Body of pancreas (tissue), 4 donors: Measurements from ENCODE around the gene ANKRD30A. TPM values are rescaled to one million over a fixed set of nuclear protein-coding genes. Genes with fewer than 3 reads are reported as not detected.
"Not testable (repeated sequence)": the region's sequence is repeated elsewhere in the genome, so short reads cannot be mapped to it uniquely, and the experiment has no call there.

ENCODE experiments used
- ATAC-seq: fragments of 150-250 bp; one replicate; pipeline ENCODE4 v1.9.1; 2016
- DNase-seq, 4 donors: peaks; one replicate each; pipeline ENCODE4 v3.0.0-alpha.2; 2019
- H3K27ac ChIP-seq, 4 donors: fragments of 200-600 bp; sonication (generic); 1 replicate in 3 of 4; 2 replicates in 1 of 4; pipeline versions ENCODE4 v1.5.1 to v1.6.1; 2016 to 2019; ENCODE audit warnings: mild to moderate bottlenecking in 1 of 4, mixed read lengths in 1 of 4, moderate library complexity in 1 of 4
- H3K27me3 ChIP-seq, 2 donors: fragments of 200-600 bp; sonication (generic); one replicate each; pipeline ENCODE4 v1.6.0; 2016; ENCODE audit warnings: mild to moderate bottlenecking in 1 of 2
- H3K36me3 ChIP-seq, 2 donors: fragments of 200-600 bp; sonication (generic); replicated peaks in 1 of 2; 2 replicates each; pipeline ENCODE4 v1.5.1; 2016; ENCODE audit warnings: low read depth in 2 of 2; ENCODE audit not compliant: insufficient read depth in 1 of 2
- H3K4me1 ChIP-seq: fragments of 200-600 bp; sonication (generic); one replicate; pipeline ENCODE4 v1.6.0; 2016
- H3K4me3 ChIP-seq, 2 donors: fragments of 200-600 bp; sonication (generic); 1 replicate in 1 of 2; 2 replicates in 1 of 2; pipeline ENCODE4 v1.5.1; 2016 to 2019
- H3K9me3 ChIP-seq, 3 donors: fragments of 200-600 bp; sonication (generic); 1 replicate in 2 of 3; 2 replicates in 1 of 3; pipeline ENCODE4 v1.5.1; 2016
- CTCF ChIP-seq, 7 experiments: fragments of 450-650 bp in 4 of 7; fragments of 200-600 bp in 3 of 7; sonication (generic) in 3 of 7; IDR thresholded peaks; one replicate each; pipeline ENCODE4 v1.5.1; 2016 to 2019; ENCODE audit warnings: antibody characterized with exemption in 7 of 7
- POLR2A ChIP-seq, 3 donors: fragments of 450-650 bp; IDR thresholded peaks; one replicate each; pipeline ENCODE4 v1.6.1; 2016; ENCODE audit warnings: antibody characterized with exemption in 3 of 3, mild to moderate bottlenecking in 2 of 3
- WGBS, 2 donors: methylation state at CpG; one replicate each; pipeline ENCODE4 v1.1.5; 2017; 5-methylcytosine and 5-hydroxymethylcytosine counted together
- intact Hi-C: fragments of 100-400 bp; cut with DNase I; formaldehyde crosslinking; loops from one replicate; pipeline ENCODE4 v1.15.1; 2023
- total RNA-seq, 2 donors: library from RNA; depleted of rRNA; stranded (reverse); fragments of >200 nt; gene quantifications; one replicate each; pipeline ENCODE4 v1.1.0, GENCODE V29; 2016

Gene ANKRD30A
- total RNA-seq, 2 donors from 2014 or later, result not detected

- Histone ChIP-seq H3K4me1 (no peaks in the 10 kb centered on the region), H3K27me3 (no peaks in the 10 kb centered on the region), H3K9me3 (no peaks in the 10 kb centered on the region), H3K27ac (no peak overlapping the region), H3K36me3 (no peaks in the 10 kb centered on the region), H3K4me3 (no peak overlapping the region)
- TF ChIP-seq POLR2A (IDR thresholded peaks at IDR 0.05) (no peak), CTCF (IDR thresholded peaks at IDR 0.05) (no peak)
- intact Hi-C loops, result no loop called here
- no peak for DNase-seq
- WGBS, 2 donors, result 31 to 36% methylated on average over 1 of the region's 1 CpG
- no peak for ATAC-seq
Observed at GRCh38 chr10:37109000-37109399, 16.4 kb upstream of the ANKRD30A start.

- Histone ChIP-seq H3K4me1 (no peaks in the 10 kb centered on the region), H3K4me3 (no peak overlapping the region), H3K27me3 (no peaks in the 10 kb centered on the region), H3K36me3 (no peaks in the 10 kb centered on the region), H3K9me3 (no peaks in the 10 kb centered on the region), H3K27ac (no peak overlapping the region)
- no peak for TF ChIP-seq CTCF (IDR thresholded peaks at IDR 0.05)
- no peak for TF ChIP-seq POLR2A (IDR thresholded peaks at IDR 0.05)
- ATAC-seq (no peak), DNase-seq (no peak)
- intact Hi-C loops, result no loop called here
- 86 to 90% methylated on average over 17 to 21 of the region's 21 CpGs for WGBS, 2 donors
Observed at GRCh38 chr10:37124532-37124931, 866 bp upstream of the ANKRD30A start.

- Histone ChIP-seq H3K4me3 (no peak overlapping the region), H3K9me3 (no peaks in the 10 kb centered on the region), H3K4me1 (no peaks in the 10 kb centered on the region), H3K27me3 (no peaks in the 10 kb centered on the region), H3K27ac (no peak overlapping the region), H3K36me3 (no peaks in the 10 kb centered on the region)
- 84 to 87% methylated on average over 12 of the region's 12 CpGs for WGBS, 2 donors
- ATAC-seq (no peak), DNase-seq (no peak)
- intact Hi-C loops, result no loop called here
- no peak for TF ChIP-seq POLR2A (IDR thresholded peaks at IDR 0.05)
- TF ChIP-seq CTCF (IDR thresholded peaks at IDR 0.05), result no peak
Observed at GRCh38 chr10:37125921-37126320, 523 bp downstream of the ANKRD30A start.

- TF ChIP-seq CTCF (IDR thresholded peaks at IDR 0.05), result no peak
- no peak for TF ChIP-seq POLR2A (IDR thresholded peaks at IDR 0.05)
- Histone ChIP-seq H3K9me3 (no peaks in the 10 kb centered on the region), H3K27ac (no peak overlapping the region), H3K4me3 (no peak overlapping the region), H3K27me3 (no peaks in the 10 kb centered on the region), H3K4me1 (no peaks in the 10 kb centered on the region), H3K36me3 (no peaks in the 10 kb centered on the region)
- ATAC-seq (no peak), DNase-seq (no peak)
- WGBS, 2 donors, result 5% methylated on average over 5 of the region's 5 CpGs
- intact Hi-C loops, result no loop called here
Observed at GRCh38 chr10:37146443-37146842, 21.0 kb downstream of the ANKRD30A start.

- 56 to 65% methylated on average over 4 of the region's 4 CpGs for WGBS, 2 donors
- ATAC-seq, H3K4me1 ChIP-seq, H3K27me3 ChIP-seq, H3K4me3 ChIP-seq, H3K27ac ChIP-seq, H3K9me3 ChIP-seq, DNase-seq, intact Hi-C loops, H3K36me3 ChIP-seq: not testable (repeated sequence)
Observed at GRCh38 chr10:37162430-37162829, 37.0 kb downstream of the ANKRD30A start.

- H3K27me3 ChIP-seq, H3K4me1 ChIP-seq, H3K27ac ChIP-seq, H3K36me3 ChIP-seq, intact Hi-C loops, ATAC-seq, H3K9me3 ChIP-seq, H3K4me3 ChIP-seq: not testable (repeated sequence)
- DNase-seq, result peak in 1 of 4 donors; percentile 13
- WGBS, 2 donors, result 72% methylated on average over 13 of the region's 13 CpGs; no CpG with 5 or more reads in 1 of the 2 donors
Observed at GRCh38 chr10:37171945-37172344, 46.5 kb downstream of the ANKRD30A start.

GRCh38 chr10:37178296-37178695, 52.9 kb downstream of the ANKRD30A start:
- H3K4me3 ChIP-seq, DNase-seq, ATAC-seq, H3K36me3 ChIP-seq, intact Hi-C loops, H3K27me3 ChIP-seq, H3K4me1 ChIP-seq, H3K9me3 ChIP-seq, H3K27ac ChIP-seq: not testable (repeated sequence)
- WGBS, 2 donors, result 37 to 45% methylated on average over 4 of the region's 4 CpGs

- WGBS, 2 donors, result 50 to 54% methylated on average over 2 to 5 of the region's 11 CpGs
- ATAC-seq, H3K27me3 ChIP-seq, H3K4me3 ChIP-seq, H3K27ac ChIP-seq, H3K4me1 ChIP-seq, H3K36me3 ChIP-seq, DNase-seq, H3K9me3 ChIP-seq, intact Hi-C loops: not testable (repeated sequence)
Observed at GRCh38 chr10:37182719-37183118, 57.3 kb downstream of the ANKRD30A start.
